AG09309 (cell line): Measurements from ENCODE around the gene CMBL.

ENCODE experiments used
- DNase-seq: peaks from one replicate; pipeline ENCODE4 v3.0.0-alpha.2; 2010; ENCODE audit warnings: low read depth
- H3K4me3 ChIP-seq: 2 replicates; pipeline ENCODE4 v1.5.1; 2011; ENCODE audit warnings: mild to moderate bottlenecking, low read depth, low read length, moderate library complexity; ENCODE audit not compliant: control insufficient read depth
- TF ChIP-seq, protein P1 (sequence below): IDR thresholded peaks from 2 replicates; pipeline ENCODE4 v1.5.1; 2011; ENCODE audit warnings: mild to moderate bottlenecking, low read depth, low read length, inconsistent platforms; ENCODE audit not compliant: insufficient read depth, control insufficient read depth; ENCODE audit errors: missing control alignments

The CMBL gene

GRCh38 chr5:10338686-10339057, 31.0 kb upstream of the CMBL start:
- no peak overlapping the region for H3K4me3 ChIP-seq
- TF ChIP-seq, protein P1, sequence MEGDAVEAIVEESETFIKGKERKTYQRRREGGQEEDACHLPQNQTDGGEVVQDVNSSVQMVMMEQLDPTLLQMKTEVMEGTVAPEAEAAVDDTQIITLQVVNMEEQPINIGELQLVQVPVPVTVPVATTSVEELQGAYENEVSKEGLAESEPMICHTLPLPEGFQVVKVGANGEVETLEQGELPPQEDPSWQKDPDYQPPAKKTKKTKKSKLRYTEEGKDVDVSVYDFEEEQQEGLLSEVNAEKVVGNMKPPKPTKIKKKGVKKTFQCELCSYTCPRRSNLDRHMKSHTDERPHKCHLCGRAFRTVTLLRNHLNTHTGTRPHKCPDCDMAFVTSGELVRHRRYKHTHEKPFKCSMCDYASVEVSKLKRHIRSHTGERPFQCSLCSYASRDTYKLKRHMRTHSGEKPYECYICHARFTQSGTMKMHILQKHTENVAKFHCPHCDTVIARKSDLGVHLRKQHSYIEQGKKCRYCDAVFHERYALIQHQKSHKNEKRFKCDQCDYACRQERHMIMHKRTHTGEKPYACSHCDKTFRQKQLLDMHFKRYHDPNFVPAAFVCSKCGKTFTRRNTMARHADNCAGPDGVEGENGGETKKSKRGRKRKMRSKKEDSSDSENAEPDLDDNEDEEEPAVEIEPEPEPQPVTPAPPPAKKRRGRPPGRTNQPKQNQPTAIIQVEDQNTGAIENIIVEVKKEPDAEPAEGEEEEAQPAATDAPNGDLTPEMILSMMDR, result no peak
- no peak for DNase-seq

DNA sequence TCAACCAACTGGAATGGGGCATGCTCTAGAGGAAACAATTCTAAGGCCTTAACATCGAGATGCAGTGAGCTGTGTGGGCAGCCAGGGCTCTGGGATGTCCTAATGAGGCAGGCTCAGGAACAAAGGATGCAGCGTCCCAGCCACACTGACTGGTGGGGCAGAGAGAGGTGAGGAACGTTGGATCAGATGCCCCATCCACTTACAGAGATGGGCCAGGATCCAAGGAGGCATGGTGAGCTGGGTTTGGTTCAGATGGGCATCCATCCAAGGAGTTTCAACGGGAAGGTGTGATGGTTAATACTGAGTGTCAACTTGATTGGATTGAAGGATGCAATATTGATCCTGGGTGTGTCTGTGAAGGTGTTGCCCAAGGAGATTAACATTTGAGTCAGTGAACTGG, 30.3 kb upstream of the CMBL start:
- TF ChIP-seq, protein P1, result no peak
- no peak for DNase-seq
- no peak overlapping the region for H3K4me3 ChIP-seq

DNA sequence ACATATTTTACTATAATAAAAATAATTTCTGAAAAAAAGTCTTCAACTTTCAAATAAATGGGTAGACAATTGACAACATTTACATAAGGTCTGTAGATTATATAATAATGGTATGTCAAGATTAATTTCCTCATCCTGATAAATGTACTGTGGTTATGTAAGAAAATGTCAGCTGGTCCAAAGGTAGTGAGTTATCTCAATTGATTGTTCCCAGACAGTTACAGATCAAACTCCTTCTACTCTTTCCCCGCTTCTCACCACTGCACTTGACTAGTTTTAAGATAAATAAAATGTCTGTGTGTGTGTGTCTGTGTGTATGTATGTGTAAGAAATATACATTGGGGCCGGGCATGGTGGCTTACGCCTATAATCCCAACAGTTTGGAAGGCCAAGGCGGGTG, 29.4 kb upstream of the CMBL start:
- H3K4me3 ChIP-seq, result no peak overlapping the region
- DNase-seq, result no peak
- TF ChIP-seq, protein P1, result no peak

DNA sequence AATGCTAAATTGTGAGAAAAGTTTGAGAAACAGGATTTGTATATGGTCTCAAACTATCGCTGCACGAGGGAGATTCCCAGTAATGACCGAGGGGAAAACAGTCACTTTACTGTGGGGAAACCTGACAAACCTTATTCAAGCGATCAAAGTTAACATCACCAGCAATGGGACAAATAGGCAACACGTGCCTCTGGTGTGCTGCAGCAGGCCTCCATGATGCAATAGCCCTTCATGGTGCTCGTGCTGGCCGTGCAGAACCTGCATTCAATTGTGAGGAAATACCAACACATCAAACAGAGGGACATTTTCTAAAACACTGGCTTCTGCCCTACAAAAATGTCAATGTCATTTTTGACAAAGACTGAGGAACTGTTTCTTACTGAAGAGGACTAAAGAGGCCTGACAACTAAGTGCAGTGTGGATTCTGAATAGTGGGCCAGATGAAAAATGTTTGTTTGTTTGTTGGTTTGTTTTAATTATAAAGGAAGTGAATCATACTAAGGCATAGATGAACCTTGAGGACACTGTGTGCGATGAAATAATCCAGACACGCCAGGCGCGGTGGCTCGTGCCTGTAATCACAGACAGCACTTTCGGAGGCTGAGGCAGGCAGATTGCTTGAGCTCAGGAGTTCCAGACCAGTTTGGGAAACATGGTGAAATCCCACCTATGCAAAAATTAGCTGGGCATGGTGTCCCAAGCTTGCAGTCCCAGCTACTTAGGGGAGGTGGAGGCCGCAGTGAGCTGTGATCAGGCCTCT, 28.2 kb upstream of the CMBL start:
- no peak for DNase-seq
- H3K4me3 ChIP-seq, result no peak overlapping the region
- TF ChIP-seq, protein P1, result no peak

DNA sequence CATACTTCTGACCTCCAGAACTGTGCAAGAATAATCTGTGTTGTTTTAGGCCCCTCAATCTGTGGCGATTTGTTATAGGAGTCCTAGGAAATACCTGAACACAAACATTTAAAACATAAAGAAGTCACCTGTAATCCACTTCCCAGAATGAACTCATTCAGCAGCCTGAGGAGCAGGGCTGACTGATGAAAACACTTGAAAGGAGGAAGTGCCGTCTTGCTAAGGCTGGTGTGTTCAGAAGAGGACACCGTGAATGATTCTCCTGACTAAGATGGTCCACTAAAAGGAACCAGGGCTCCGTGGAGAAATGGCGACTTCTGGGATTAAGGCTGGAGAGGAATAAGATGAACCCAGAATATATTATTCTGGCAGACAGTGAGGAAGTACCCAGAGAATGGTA, 27.1 kb upstream of the CMBL start:
- TF ChIP-seq, protein P1, result no peak
- DNase-seq, result no peak
- no peak overlapping the region for H3K4me3 ChIP-seq

DNA sequence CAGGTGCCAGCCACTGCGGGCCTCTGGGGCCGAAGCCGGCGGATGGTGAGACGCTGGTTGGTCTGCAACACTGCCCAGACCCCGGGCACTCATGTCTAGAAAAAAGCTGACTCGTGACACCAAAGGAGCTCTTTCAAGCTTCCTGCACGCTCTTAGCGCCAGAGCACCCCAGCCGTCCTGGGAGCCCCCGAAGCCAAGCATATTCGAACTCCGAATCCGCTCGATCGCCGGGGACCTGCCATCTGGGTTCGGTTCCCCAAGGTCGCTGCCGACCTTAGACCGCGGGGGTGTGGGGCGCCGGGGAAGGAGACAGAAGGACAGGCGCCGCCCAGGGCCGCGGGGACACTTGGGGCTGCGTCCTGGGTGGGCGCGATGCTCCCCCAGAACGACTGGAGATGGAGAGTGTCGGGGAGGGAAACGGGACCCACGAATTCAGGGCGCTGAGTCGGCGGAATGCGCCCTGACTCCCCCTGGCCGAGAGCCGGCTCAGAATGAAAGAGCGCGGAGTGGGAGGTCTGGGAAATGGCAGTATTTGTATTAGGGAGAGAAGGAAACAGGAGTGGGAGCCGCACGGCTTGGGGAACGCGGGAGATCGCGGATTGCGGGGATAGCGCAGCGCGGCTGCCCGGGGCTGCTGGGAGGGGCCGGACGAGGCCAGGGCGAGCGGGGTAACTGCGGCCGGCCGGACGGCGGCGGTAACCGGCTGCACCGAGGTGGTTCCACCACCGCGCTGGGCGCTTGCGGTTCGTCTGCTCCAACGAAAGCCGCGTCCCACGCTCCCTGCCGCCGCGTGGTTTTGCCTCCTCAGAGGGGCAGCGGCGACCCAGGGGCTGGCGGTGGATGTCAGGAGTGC, 25.7 kb upstream of the CMBL start:
- H3K4me3 ChIP-seq, result peak overlapping the region; percentile 58
- no peak for DNase-seq
- TF ChIP-seq, protein P1, result no peak
